Measurements from ENCODE around the gene CSRNP3. TPM values are rescaled to one million over a fixed set of nuclear protein-coding genes. Genes with fewer than 3 reads are reported as not detected.

The CSRNP3 gene
- total RNA-seq, 2 donors from 2014 or later: 1.8 to 2.7 TPM

- Histone ChIP-seq H3K27ac (no peak overlapping the region), H3K27me3 (replicated peaks; ENCODE audit: insufficient read depth) (no peaks in the 10 kb centered on the region), H3K9me3 (no peaks in the 10 kb centered on the region), H3K36me3 (no peaks in the 10 kb centered on the region), H3K4me3 (no peak overlapping the region), H3K4me1 (ENCODE audit: control insufficient read depth in 1 of 2, low read depth in 2 of 2) (no peaks in the 10 kb centered on the region)
- TF ChIP-seq CTCF (IDR thresholded peaks at IDR 0.05): no peak
- DNase-seq (ENCODE audit: low spot score): no peak
- no peak for ATAC-seq (ENCODE audit: insufficient number of reproducible peaks, low FRiP score, low read depth)
These were observed 40.6 kb upstream of the CSRNP3 start for GRCh38 chr2:165428926-165429325.

- Histone ChIP-seq H3K36me3 (no peaks in the 10 kb centered on the region), H3K4me3 (no peak overlapping the region), H3K9me3 (no peaks in the 10 kb centered on the region), H3K27ac (no peak overlapping the region), H3K4me1 (ENCODE audit: control insufficient read depth in 1 of 2, low read depth in 2 of 2) (no peaks in the 10 kb centered on the region), H3K27me3 (replicated peaks; ENCODE audit: insufficient read depth) (no peaks in the 10 kb centered on the region)
- DNase-seq (ENCODE audit: low spot score) (no peak), ATAC-seq (ENCODE audit: insufficient number of reproducible peaks, low FRiP score, low read depth) (no peak)
- no peak for TF ChIP-seq CTCF (IDR thresholded peaks at IDR 0.05)
These were observed 38.5 kb upstream of the CSRNP3 start for GRCh38 chr2:165431014-165431413.

- Histone ChIP-seq H3K9me3 (no peaks in the 10 kb centered on the region), H3K36me3 (no peaks in the 10 kb centered on the region), H3K27me3 (replicated peaks; ENCODE audit: insufficient read depth) (no peaks in the 10 kb centered on the region), H3K4me3 (no peak overlapping the region), H3K27ac (no peak overlapping the region), H3K4me1 (ENCODE audit: control insufficient read depth in 1 of 2, low read depth in 2 of 2) (no peaks in the 10 kb centered on the region)
- DNase-seq (ENCODE audit: low spot score) (no peak), ATAC-seq (ENCODE audit: insufficient number of reproducible peaks, low FRiP score, low read depth) (no peak)
- TF ChIP-seq CTCF (IDR thresholded peaks at IDR 0.05): no peak
These were observed 37.1 kb upstream of the CSRNP3 start for GRCh38 chr2:165432234-165432966.

GRCh38 chr2:165434865-165435496, 34.5 kb upstream of the CSRNP3 start:
- Histone ChIP-seq H3K36me3 (no peaks in the 10 kb centered on the region), H3K27me3 (replicated peaks; ENCODE audit: insufficient read depth) (no peaks in the 10 kb centered on the region), H3K9me3 (no peaks in the 10 kb centered on the region), H3K4me1 (ENCODE audit: control insufficient read depth in 1 of 2, low read depth in 2 of 2) (no peaks in the 10 kb centered on the region), H3K27ac (no peak overlapping the region), H3K4me3 (no peak overlapping the region)
- TF ChIP-seq CTCF (IDR thresholded peaks at IDR 0.05): no peak
- ATAC-seq (ENCODE audit: insufficient number of reproducible peaks, low FRiP score, low read depth): no peak
- no peak for DNase-seq (ENCODE audit: low spot score)

- TF ChIP-seq CTCF (IDR thresholded peaks at IDR 0.05): no peak
- no peak overlapping the region for H3K27ac ChIP-seq
- DNase-seq (ENCODE audit: low spot score): no peak
- H3K36me3 ChIP-seq: no peaks in the 10 kb centered on the region
- ATAC-seq (ENCODE audit: insufficient number of reproducible peaks, low FRiP score, low read depth): no peak
- no peaks in the 10 kb centered on the region for H3K4me1 ChIP-seq (ENCODE audit: control insufficient read depth in 1 of 2, low read depth in 2 of 2)
- no peaks in the 10 kb centered on the region for H3K27me3 ChIP-seq (replicated peaks; ENCODE audit: insufficient read depth)
- H3K4me3 ChIP-seq: no peak overlapping the region
- H3K9me3 ChIP-seq: no peaks in the 10 kb centered on the region
These were observed 33.9 kb upstream of the CSRNP3 start for GRCh38 chr2:165435611-165436010.

Measured in thoracic aorta (tissue), 2 donors.